Rectal smooth muscle tissue (tissue), 1 donor: Measurements from ENCODE around the gene RIPPLY3.
A peak's percentile ranks its signal among the peaks of the same experiment; 100 is the strongest.

Experiments used
- H3K27ac ChIP-seq: one replicate; pipeline ENCODE4 v1.7.0; 2013; ENCODE audit warnings: low read depth, low read length, inconsistent platforms
- H3K27me3 ChIP-seq: one replicate; pipeline ENCODE4 v1.7.0; 2013; ENCODE audit warnings: low read length; ENCODE audit not compliant: control insufficient read depth, insufficient read depth
- H3K36me3 ChIP-seq: one replicate; pipeline ENCODE4 v1.7.0; 2013; ENCODE audit warnings: low read length; ENCODE audit not compliant: control insufficient read depth, insufficient read depth
- H3K4me1 ChIP-seq: one replicate; pipeline ENCODE4 v1.7.0; 2013; ENCODE audit warnings: low read length; ENCODE audit not compliant: control insufficient read depth, insufficient read depth
- H3K4me3 ChIP-seq: one replicate; pipeline ENCODE4 v1.7.0; 2013; ENCODE audit warnings: low read length
- H3K9ac ChIP-seq: one replicate; pipeline ENCODE4 v1.7.0; 2013; ENCODE audit warnings: low read length

The RIPPLY3 gene

DNA sequence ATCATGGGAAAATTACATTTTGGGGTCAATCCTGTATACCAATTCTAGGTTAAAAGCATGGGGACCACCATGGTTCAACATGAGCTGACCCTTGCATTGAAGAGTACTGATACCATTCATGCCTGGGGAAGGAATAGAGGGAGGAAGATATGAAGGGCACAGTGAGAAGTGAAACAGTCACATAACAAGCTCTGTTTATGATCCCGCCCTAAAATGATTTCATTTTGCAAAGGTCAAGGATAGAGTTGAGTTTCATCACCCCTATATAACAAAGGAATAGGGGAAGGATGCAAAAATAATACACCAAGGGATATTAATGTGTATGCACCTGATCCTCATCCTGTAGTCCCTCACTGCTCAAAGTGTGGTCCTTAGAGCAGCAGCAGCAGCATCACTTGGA is 37.5 kb upstream of the RIPPLY3 start:
- Histone ChIP-seq H3K36me3 (no peaks in the 10 kb centered on the region), H3K4me3 (no peak overlapping the region), H3K4me1 (peaks cover 2% of the 10 kb centered on the region), H3K9ac (no peak overlapping the region), H3K27me3 (no peaks in the 10 kb centered on the region), H3K27ac (no peak overlapping the region)

DNA sequence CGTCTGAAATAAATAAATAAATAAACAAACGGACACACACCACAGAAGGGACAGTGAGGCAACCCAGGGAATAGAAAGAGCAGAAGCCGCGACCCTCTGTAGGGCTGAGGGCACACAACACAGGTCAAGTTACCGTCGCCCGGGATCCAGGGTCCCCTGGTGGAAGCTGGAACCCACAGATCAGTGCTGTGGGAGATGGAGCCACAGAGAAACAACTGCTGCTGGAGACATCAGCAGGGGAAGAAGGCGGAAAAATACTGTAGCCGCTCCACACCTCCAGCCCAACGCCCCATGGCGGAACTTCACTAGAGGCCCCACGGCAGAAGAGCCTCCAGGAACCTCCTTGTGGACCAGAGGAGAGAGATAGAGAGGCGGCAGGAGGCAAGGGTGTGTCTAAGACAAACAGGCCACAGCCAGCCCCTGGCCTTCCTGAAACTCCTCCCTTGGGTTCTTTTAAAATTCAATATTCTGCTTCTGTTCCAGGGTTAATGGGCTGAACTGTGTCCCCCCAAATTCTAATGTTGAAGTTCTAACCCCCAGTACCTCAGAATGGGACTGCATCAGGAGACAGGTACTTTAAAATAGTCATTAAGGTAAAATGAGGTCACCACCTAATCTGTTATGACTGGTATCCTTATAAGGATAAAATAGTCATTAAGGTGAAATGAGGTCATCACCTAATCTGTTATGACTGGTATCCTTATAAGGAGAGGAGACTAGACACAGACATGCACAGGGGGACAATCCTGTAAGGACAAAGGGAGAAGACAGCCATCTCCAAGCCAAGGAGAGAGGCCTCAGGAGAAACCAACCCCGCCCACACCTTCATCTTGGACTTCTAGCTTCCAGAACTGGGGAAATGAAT is 32.3 kb upstream of the RIPPLY3 start:
- no peaks in the 10 kb centered on the region for H3K4me1 ChIP-seq
- no peaks in the 10 kb centered on the region for H3K27me3 ChIP-seq
- H3K4me3 ChIP-seq, result no peak overlapping the region
- H3K9ac ChIP-seq, result no peak overlapping the region
- H3K36me3 ChIP-seq, result no peaks in the 10 kb centered on the region
- no peak overlapping the region for H3K27ac ChIP-seq

DNA sequence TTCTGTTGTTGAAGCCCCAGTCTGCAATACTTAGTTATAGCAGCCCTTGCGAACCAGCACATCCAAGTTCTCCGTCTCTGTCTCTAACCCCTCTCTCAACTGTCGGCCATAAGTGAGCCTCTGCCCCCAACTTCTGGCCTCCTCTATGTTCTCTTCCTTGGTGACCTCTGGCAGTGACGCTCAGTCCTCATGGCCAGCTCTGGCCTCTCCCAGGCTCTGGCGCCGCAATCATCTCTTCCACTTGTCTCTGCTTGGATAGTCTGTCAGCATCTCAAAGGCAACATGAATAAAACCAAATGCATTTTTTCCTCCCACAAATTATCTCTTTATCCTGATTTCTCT is 31.7 kb upstream of the RIPPLY3 start:
- H3K27me3 ChIP-seq, result no peaks in the 10 kb centered on the region
- H3K27ac ChIP-seq, result no peak overlapping the region
- no peaks in the 10 kb centered on the region for H3K4me1 ChIP-seq
- H3K9ac ChIP-seq, result no peak overlapping the region
- H3K4me3 ChIP-seq, result no peak overlapping the region
- H3K36me3 ChIP-seq, result no peaks in the 10 kb centered on the region

DNA sequence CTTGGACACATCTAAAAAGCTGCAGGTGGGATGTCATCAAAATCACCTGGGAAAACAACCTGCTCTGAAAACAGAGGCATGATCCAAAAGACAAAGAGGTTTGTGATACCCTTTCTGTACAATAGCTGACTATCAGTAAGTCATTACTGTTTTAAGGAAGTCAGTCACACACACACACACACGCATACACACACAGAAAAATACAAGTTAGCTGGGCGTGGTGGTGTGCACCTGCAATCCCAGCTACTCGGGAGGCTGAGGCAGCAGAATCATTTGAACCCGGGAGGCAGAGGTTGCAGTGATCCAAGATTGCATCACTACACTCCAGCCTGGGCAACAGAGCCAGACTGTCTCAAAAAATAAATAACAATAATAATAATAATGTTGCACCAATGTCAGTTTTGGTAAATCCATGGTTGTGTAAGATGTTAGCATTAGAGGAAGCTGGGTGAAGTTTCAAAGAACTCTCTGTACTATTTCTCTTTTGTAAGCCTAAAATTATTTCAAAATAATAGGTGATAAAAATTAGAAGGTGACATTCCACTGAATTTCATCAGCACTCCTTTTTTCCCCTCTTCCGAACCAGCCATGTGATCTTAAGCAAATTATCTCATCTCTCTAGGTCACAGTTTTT is 30.2 kb upstream of the RIPPLY3 start:
- no peaks in the 10 kb centered on the region for H3K27me3 ChIP-seq
- no peak overlapping the region for H3K27ac ChIP-seq
- no peaks in the 10 kb centered on the region for H3K36me3 ChIP-seq
- no peak overlapping the region for H3K9ac ChIP-seq
- no peak overlapping the region for H3K4me3 ChIP-seq
- H3K4me1 ChIP-seq, result peaks cover 3% of the 10 kb centered on the region

DNA sequence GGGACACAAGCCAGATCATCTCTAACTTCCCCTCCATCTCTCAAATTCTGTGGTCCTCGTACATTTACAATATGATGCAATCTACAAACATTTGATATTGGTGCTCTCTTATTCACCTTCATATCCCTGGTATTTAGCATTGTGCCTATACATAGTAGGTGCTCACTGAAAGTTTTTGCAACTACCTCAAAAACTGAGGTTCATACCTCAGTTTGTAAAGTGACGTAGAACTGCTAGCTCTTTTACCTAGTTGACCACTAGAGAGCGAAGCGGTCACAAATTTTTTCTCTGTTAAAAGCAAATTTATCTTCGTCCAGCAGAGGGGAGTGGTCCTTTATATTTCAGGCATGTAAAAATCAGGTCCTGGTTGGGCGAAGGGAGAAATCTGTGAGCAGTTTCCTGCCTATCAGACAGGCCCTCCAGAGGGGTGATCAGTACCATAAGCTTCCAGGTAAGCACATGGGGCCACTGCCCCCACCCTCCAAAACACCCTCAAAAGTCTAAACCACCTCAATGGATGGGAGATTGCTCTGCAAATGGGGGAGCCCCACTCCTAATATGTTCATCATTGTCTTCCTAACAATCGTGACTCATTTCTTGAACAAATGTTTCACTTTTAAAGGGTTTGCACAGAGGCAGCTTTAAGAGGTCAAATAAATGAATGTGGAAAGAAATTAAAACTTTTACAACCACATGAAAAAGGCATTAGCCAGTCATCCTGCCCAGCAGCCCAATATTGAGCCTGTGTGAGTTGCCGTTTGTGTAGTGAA is 29.4 kb upstream of the RIPPLY3 start:
- Histone ChIP-seq H3K27ac (no peak overlapping the region), H3K36me3 (no peaks in the 10 kb centered on the region), H3K27me3 (no peaks in the 10 kb centered on the region), H3K4me3 (no peak overlapping the region), H3K9ac (no peak overlapping the region), H3K4me1 (peaks cover 3% of the 10 kb centered on the region)

DNA sequence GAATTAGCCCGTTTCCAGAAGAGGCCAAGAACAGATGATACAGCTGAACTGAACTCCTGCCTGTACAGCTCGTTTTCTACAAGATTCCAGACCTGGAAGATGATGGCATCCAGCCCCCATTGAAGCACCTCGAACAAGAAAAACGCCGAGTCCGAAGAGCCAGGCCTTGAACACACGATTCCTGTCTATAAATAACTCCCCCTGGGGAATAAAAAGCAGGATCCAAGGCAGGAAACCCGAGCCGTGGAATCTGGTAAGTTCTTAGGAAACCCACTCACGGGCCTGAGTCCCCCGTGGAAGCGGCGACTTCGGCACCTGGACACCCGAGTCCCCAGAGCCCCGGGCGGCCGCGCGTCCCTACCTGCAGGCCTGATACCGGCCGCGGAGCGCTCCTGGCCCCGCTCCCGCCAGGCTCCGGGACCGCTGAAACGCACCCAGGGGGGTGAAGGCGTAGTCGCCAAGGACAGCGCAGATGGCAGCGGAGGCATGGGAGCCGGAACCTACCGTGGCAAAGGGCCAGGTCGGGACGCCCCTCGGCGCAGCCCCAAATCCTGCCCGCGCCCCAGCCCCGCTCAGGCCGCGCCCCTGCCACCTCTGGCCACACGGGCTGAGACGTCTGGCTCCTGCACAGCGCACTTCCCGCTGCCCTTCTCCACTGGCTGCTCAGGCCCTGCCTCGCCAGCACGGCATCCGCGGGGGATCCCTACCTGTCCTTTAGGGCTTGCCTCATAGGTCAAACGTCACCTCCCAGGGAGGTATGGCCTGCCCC is 26.0 kb upstream of the RIPPLY3 start:
- Histone ChIP-seq H3K27ac (no peak overlapping the region), H3K27me3 (no peaks in the 10 kb centered on the region), H3K9ac (no peak overlapping the region)

DNA sequence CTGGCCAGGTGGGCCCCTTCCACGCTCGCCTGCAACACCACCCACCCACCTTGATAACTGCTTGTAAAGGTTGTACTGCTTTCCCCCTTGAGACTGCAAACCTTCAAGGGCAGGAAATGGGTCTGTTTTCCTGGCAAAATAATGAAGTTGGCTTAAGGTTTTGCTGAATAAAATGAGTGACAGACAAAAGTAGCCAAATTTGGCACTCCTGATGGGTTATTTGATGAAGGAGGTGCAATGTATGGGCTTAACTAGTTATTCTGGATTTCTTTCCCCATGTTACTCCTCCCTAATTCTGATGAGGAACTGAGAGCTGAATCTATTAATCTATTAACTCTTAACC is 25.5 kb upstream of the RIPPLY3 start:
- Histone ChIP-seq H3K36me3 (no peaks in the 10 kb centered on the region), H3K9ac (no peak overlapping the region), H3K4me1 (peaks cover 3% of the 10 kb centered on the region), H3K27me3 (no peaks in the 10 kb centered on the region), H3K27ac (no peak overlapping the region), H3K4me3 (peak overlapping the region; percentile 57)

More for the DNA sequence above, 26.0 kb upstream of the RIPPLY3 start:
- Histone ChIP-seq H3K4me1 (peaks cover 3% of the 10 kb centered on the region), H3K36me3 (no peaks in the 10 kb centered on the region), H3K4me3 (peak overlapping the region; percentile 57)

DNA sequence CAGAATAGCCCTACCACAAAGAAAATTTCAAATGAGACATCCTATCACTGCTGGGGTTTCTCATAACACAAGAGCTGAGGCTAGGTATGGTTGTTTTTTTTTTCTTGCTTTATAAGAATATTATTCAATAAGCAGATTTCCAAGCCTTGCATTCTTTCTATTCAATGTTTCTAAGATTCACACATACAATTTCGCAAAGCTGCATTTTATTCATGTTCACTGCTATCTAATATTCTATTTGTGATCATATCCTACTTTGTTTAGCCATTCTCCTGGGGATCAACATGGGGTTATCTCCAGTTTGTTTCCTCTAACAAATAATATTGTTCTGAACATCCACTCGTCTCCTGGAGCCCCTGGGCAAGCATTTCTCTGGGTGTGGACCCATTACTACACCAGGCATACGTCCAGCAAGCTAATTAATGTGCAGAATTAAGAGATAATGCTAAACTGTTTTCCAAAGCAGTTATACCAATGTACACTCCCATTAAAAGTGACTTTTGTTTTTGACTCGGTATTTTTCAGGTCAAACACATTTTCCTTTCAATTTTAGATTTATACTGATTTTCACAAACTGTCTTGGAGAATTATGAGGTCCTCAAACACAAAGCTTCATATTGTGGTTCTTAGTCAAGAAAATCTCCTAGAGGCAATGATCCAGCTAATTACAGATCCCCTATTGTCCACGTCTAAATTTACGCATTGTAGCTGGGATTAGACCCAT is 24.4 kb upstream of the RIPPLY3 start:
- Histone ChIP-seq H3K9ac (no peak overlapping the region), H3K36me3 (no peaks in the 10 kb centered on the region), H3K27me3 (no peaks in the 10 kb centered on the region), H3K4me3 (no peak overlapping the region), H3K4me1 (peaks cover 3% of the 10 kb centered on the region), H3K27ac (no peak overlapping the region)

DNA sequence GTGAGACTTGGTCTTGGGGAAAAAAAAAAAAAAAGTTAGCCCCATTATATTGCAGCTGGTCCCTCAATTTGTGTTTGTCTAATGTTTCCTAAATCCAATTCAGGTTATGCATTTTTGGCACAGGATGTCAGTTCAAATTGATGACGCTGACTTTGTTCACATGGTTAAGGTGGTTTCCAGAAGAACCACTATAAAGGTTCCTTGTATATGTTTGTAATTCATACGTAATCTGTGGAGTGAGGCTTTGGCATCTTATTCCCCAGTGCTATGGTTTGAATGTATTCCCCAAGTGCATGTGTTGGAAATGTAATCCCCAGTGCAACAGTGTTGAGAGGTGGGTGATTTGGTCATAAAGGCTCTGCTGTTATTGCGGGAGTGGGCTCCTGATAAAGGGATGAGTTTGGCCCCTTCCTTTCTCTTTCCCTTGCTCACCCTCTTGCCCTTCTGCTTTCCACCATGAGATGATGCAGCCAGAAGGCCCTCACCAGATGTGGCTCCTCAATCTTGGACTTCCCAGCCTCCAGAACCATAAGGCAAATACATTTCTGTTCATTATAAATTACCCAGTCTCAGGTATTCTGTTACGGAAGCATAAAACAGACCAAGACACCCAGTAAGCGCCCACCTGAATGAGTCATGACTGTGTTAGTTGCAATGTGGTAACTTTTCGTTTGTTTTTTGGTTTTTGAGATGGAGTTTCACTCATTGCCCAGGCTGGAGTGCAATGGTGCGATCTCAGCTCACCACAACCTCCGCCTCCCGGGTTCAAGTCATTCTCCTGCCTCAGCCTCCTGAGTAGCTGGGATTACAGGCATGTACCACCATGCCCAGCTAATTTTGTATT is 20.5 kb upstream of the RIPPLY3 start:
- Histone ChIP-seq H3K36me3 (no peaks in the 10 kb centered on the region), H3K27ac (no peak overlapping the region), H3K4me3 (no peak overlapping the region), H3K4me1 (no peaks in the 10 kb centered on the region), H3K27me3 (no peaks in the 10 kb centered on the region), H3K9ac (no peak overlapping the region)

DNA sequence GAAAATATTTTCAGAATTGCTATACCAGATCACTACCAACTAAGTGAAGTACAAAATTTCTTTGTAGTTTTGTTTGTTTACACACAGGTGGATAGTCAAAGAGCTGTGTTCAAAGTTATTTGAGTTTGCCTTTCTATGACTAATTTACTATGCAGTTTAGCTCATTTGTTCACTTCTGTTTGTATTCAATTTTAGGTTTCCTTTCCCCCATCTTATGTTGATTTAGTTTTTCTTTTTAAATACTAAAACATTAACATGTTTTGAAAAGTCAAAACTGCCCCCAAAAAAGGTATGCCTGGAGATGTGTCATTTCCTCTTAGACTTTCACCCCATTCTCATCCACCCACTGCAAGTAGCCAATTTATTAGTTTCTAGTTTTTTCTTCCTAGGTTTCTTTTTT is 18.7 kb upstream of the RIPPLY3 start:
- no peaks in the 10 kb centered on the region for H3K4me1 ChIP-seq
- H3K27ac ChIP-seq, result no peak overlapping the region
- H3K4me3 ChIP-seq, result no peak overlapping the region
- H3K9ac ChIP-seq, result no peak overlapping the region
- H3K36me3 ChIP-seq, result no peaks in the 10 kb centered on the region
- H3K27me3 ChIP-seq, result no peaks in the 10 kb centered on the region

DNA sequence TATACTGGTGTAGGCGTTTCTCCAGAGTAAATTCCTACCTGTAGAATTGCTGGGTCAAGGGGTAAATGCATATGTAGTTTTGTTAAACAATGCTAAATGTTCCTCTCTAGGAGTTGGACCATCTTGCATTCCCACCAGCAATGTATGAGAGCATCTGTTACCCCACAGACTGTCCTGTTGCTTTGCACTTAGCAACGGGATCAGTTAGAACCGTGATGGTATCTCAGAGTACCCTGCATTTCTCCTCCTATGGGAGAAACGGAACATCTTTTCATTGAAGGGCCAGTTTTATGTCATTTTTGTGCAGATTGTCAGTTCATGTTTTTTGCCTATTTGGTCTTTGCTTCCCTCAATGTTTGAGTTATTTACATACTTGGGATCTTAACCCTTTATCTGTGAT is 18.0 kb upstream of the RIPPLY3 start:
- no peak overlapping the region for H3K27ac ChIP-seq
- H3K4me3 ChIP-seq, result no peak overlapping the region
- H3K4me1 ChIP-seq, result no peaks in the 10 kb centered on the region
- no peaks in the 10 kb centered on the region for H3K36me3 ChIP-seq
- H3K9ac ChIP-seq, result no peak overlapping the region
- H3K27me3 ChIP-seq, result no peaks in the 10 kb centered on the region
